Measurements from ENCODE around the gene HS3ST6.
"Not testable (repeated sequence)": the region's sequence is repeated elsewhere in the genome, so short reads cannot be mapped to it uniquely, and the experiment has no call there.

The HS3ST6 gene

DNA sequence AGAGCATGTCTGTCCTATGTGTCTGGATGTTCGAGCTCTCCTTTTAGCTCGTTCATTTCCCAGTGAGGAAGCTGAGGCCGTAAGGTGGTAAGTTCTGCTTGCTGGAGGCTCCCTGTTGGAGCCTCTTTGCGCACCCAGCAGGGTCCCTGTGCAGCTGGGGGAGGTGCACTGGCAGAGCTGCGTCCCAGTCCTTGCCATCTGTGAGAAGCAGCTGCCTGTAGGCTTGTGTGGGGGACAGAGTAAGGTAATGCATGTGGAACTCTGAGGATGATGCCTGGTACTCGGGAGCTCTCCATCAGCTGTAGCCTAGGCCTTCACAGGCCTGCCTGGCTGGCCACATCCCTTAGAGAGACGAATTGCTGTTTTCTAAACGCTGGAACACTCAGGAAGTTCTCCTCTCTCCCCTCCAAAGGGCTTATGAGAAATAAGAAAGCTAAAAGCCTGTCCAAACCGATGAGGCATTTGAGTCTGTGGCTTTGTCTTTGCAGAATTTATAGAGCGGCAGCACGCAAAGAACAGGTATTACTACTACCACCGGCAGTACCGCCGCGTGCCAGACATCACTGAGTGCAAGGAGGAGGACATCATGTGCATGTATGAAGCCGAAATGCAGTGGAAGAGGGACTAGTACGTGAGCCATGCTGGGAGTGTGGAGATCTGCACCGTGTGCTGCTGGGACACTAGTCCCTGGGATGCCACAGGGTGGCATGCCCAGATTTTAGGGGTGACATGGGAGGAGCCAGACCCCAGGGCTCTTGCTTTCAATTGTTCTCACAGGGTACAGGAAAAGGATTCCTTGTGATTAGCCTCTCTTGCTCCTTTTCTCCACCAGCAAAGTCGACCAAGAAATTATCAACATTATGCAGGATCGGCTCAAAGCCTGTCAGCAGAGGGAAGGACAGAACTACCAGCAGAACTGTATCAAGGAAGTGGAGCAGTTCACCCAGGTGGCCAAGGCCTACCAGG, 42.7 kb upstream of the HS3ST6 start:
- peak overlapping the region; percentile 13 for H3K27ac ChIP-seq (ENCODE audit: insufficient read depth, low read length, poor library complexity, severe bottlenecking)
- no peak overlapping the region for H3K4me3 ChIP-seq (ENCODE audit: insufficient read depth, low read depth, low read length, poor library complexity, severe bottlenecking)
- peaks cover 49% of the 10 kb centered on the region for H3K4me1 ChIP-seq (ENCODE audit: control insufficient read depth, insufficient read depth, low read length, poor library complexity, severe bottlenecking)
- H3K27me3 ChIP-seq (replicated peaks; ENCODE audit: control insufficient read depth, insufficient read depth, low read length, poor library complexity, severe bottlenecking): no peaks in the 10 kb centered on the region
- H3K9me3 ChIP-seq (ENCODE audit: control insufficient read depth, low read length): no peaks in the 10 kb centered on the region
- no peak for DNase-seq
- H3K36me3 ChIP-seq (ENCODE audit: control insufficient read depth, insufficient read depth, low read length): peaks cover 15% of the 10 kb centered on the region

DNA sequence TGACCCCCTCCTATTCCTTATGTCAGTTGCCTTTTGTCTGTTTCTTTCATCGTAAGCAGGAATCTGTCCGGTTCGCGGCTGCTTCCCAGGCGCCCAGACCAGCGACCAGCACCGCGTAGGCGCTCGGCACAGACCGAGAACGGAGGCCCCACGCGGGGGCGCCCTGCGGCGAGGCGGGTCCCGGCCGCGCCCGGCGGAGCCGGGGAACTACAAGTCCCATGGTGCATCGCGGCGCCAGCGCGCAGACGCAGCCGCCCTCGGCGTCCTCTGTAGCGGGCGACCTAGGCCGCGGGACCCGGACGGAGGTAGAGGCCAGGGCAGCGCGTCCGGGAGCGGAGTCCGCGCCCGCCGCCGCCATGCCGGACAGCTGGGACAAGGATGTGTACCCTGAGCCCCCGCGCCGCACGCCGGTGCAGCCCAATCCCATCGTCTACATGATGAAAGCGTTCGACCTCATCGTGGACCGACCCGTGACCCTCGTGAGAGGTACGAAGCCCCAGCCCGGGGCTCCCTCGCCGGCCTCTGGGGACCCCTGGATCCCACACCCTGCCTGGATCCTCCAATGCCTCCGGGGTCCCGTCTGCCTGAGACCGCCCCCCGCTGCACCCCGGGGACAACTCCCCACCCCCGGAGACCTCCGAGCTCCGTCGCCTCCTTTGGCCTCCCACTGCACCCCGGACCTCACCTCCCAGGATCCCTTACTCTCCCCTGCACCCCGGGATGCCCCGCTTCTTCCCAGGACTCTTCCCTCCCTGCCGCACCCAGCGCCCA, 41.2 kb upstream of the HS3ST6 start, which contains the start of gene NDUFB10:
TSS of gene NDUFB10 (plus strand) at position 270 of the 771 bp plus-strand sequence. CDS start at position 357, 87 bp downstream.
- no peaks in the 10 kb centered on the region for H3K9me3 ChIP-seq (ENCODE audit: control insufficient read depth, low read length)
- peak; percentile 78 to 86 (median 80) for DNase-seq
- H3K36me3 ChIP-seq (ENCODE audit: control insufficient read depth, insufficient read depth, low read length): peaks cover 15% of the 10 kb centered on the region
- H3K4me1 ChIP-seq (ENCODE audit: control insufficient read depth, insufficient read depth, low read length, poor library complexity, severe bottlenecking): peaks cover 42% of the 10 kb centered on the region
- H3K4me3 ChIP-seq (ENCODE audit: insufficient read depth, low read depth, low read length, poor library complexity, severe bottlenecking): peak within 1 kb of the TSS; percentile 76
- peak within 1 kb of the TSS; percentile 74 for H3K27ac ChIP-seq (ENCODE audit: insufficient read depth, low read length, poor library complexity, severe bottlenecking)
- no peaks in the 10 kb centered on the region for H3K27me3 ChIP-seq (replicated peaks; ENCODE audit: control insufficient read depth, insufficient read depth, low read length, poor library complexity, severe bottlenecking)

DNA sequence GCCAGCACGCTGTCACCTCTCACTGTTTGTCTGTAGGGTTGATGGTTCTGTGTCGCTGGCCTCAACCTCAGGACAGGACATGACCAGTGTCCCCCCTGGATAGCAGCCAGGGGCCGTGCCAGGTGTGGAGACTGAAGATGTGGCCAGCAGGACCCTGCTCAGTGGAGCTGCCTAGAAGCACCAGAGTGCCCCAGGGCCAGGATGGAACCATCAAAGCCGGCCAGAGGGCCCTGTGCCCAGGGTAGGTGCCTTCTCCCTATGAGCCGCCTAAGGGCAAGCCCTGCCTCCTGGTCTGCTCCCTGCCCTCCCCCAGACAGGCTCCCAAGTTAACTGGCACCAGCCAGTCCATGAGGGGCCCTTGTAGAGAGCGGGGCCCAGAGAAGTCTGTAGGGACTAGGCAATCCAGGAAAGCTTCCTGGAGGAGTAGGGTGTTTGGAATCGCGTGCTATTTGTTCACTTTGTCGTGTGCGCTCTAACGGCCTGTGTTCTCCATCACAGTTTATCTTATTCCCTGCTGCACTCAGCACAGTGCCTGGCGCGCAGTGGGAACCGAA, 40.6 kb upstream of the HS3ST6 start:
- no peaks in the 10 kb centered on the region for H3K27me3 ChIP-seq (replicated peaks; ENCODE audit: control insufficient read depth, insufficient read depth, low read length, poor library complexity, severe bottlenecking)
- DNase-seq: no peak
- H3K9me3 ChIP-seq (ENCODE audit: control insufficient read depth, low read length): no peaks in the 10 kb centered on the region
- no peak overlapping the region for H3K27ac ChIP-seq (ENCODE audit: insufficient read depth, low read length, poor library complexity, severe bottlenecking)
- peak overlapping the region; percentile 76 for H3K4me3 ChIP-seq (ENCODE audit: insufficient read depth, low read depth, low read length, poor library complexity, severe bottlenecking)
- H3K4me1 ChIP-seq (ENCODE audit: control insufficient read depth, insufficient read depth, low read length, poor library complexity, severe bottlenecking): peaks cover 37% of the 10 kb centered on the region
- peaks cover 15% of the 10 kb centered on the region for H3K36me3 ChIP-seq (ENCODE audit: control insufficient read depth, insufficient read depth, low read length)

DNA sequence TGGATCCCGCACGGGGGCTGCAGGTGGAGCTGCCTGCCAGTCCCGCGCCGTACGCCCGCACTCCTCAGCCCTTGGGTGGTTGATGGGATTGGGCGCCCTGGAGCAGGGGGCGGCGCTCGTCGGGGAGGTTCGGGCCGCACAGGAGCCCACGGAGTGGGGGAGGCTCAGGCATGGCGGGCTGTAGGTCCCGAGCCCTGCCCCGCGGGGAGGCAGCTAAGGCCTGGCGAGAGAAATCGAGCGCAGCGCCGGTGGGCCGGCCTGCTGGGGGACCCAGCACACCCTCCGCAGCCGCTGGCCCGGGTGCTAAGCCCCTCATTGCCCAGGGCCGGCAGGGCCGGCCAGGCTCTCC, 39.9 kb upstream of the HS3ST6 start:
- Histone ChIP-seq H3K36me3 (ENCODE audit: control insufficient read depth, insufficient read depth, low read length) (peaks cover 13% of the 10 kb centered on the region), H3K4me1 (ENCODE audit: control insufficient read depth, insufficient read depth, low read length, poor library complexity, severe bottlenecking) (peaks cover 31% of the 10 kb centered on the region)
- not testable (repeated sequence) for H3K27me3 ChIP-seq (replicated peaks; ENCODE audit: control insufficient read depth, insufficient read depth, low read length, poor library complexity, severe bottlenecking); DNase-seq; H3K27ac ChIP-seq (ENCODE audit: insufficient read depth, low read length, poor library complexity, severe bottlenecking); H3K9me3 ChIP-seq (ENCODE audit: control insufficient read depth, low read length); H3K4me3 ChIP-seq (ENCODE audit: insufficient read depth, low read depth, low read length, poor library complexity, severe bottlenecking)

DNA sequence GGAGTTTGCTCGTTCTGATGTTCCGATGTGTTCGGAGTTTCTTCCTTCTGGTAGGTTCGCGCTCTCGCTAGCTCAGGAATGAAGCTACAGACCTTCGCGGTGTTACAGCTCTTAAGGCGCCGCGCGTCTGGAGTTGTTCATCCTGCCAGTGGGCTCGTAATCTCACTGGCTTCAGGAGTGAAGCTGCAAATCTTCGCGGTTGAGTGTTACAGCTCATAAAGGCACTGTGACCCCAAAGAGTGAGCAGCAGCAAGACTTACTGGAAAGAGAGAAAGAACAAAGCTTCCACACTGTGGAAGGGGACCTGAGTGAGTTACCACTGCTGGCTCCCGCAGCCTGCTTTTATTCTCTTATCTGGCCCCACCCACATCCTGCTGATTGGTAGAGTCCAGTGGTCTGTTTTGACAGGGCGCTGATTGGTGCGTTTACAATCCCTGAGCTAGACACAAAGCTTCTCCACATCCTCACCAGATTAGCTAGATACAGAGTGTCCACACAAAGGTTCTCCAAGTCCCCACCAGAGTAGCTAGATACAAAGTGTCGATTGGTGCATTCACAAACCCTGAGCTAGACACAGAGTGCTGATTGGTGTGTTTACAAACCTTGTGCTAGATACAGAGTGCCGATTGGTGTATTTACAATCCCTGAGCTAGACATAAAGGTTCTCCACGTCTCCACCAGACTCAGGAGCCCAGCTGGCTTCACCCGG, 39.4 kb upstream of the HS3ST6 start:
- not testable (repeated sequence) for H3K27me3 ChIP-seq (replicated peaks; ENCODE audit: control insufficient read depth, insufficient read depth, low read length, poor library complexity, severe bottlenecking); H3K36me3 ChIP-seq (ENCODE audit: control insufficient read depth, insufficient read depth, low read length)

DNA sequence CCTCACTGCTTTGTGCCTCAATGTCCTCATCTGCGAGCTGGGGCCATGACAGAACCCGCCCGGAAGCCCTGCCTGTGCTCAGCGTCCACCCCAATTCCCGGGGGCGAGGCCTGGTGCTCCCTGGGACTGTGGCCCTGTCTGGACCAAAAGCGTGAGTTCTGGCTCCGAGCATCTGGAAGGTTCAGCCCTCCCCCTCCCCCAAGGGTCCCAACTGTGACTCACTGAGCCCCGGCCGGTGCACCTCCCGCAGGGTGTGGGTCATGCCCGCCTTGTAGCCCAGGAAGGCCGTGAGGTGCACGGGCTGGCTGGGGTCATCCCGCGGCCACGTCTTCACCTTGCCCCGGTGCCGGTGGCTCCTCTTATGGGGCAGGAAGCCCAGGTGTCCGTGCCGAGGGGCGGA, 35.5 kb upstream of the HS3ST6 start:
- H3K27me3 ChIP-seq (replicated peaks; ENCODE audit: control insufficient read depth, insufficient read depth, low read length, poor library complexity, severe bottlenecking): no peaks in the 10 kb centered on the region
- DNase-seq: no peak
- H3K36me3 ChIP-seq (ENCODE audit: control insufficient read depth, insufficient read depth, low read length): no peaks in the 10 kb centered on the region
- no peak overlapping the region for H3K27ac ChIP-seq (ENCODE audit: insufficient read depth, low read length, poor library complexity, severe bottlenecking)
- H3K4me1 ChIP-seq (ENCODE audit: control insufficient read depth, insufficient read depth, low read length, poor library complexity, severe bottlenecking): peaks cover under 1% of the 10 kb centered on the region
- H3K9me3 ChIP-seq (ENCODE audit: control insufficient read depth, low read length): no peaks in the 10 kb centered on the region
- no peak overlapping the region for H3K4me3 ChIP-seq (ENCODE audit: insufficient read depth, low read depth, low read length, poor library complexity, severe bottlenecking)

More for the DNA sequence above, 39.4 kb upstream of the HS3ST6 start:
- not testable (repeated sequence) for H3K27ac ChIP-seq (ENCODE audit: insufficient read depth, low read length, poor library complexity, severe bottlenecking); H3K9me3 ChIP-seq (ENCODE audit: control insufficient read depth, low read length); DNase-seq; H3K4me3 ChIP-seq (ENCODE audit: insufficient read depth, low read depth, low read length, poor library complexity, severe bottlenecking)
- peaks cover 26% of the 10 kb centered on the region for H3K4me1 ChIP-seq (ENCODE audit: control insufficient read depth, insufficient read depth, low read length, poor library complexity, severe bottlenecking)

DNA sequence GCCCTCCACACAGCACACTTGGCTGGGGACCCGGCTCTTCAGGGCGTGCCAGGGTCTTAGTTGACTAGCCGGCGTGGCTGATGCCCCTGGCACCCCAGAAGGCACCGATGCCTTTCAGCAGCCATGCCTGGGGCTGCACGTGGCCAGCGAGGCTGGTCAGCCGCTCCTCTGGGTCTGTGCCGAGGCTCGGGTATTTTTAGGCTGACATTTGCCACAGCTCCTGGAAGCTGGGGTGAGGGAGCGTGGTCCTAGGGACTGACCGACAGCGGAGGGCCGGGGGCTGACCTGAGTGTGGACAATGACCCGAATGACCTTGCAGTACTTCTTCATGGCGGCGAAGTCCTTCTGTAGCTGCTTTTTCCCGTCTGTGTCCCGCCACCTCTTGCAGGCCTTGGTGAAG, 32.3 kb upstream of the HS3ST6 start:
- H3K27ac ChIP-seq (ENCODE audit: insufficient read depth, low read length, poor library complexity, severe bottlenecking): no peak overlapping the region
- no peaks in the 10 kb centered on the region for H3K4me1 ChIP-seq (ENCODE audit: control insufficient read depth, insufficient read depth, low read length, poor library complexity, severe bottlenecking)
- H3K4me3 ChIP-seq (ENCODE audit: insufficient read depth, low read depth, low read length, poor library complexity, severe bottlenecking): no peak overlapping the region
- H3K27me3 ChIP-seq (replicated peaks; ENCODE audit: control insufficient read depth, insufficient read depth, low read length, poor library complexity, severe bottlenecking): no peaks in the 10 kb centered on the region
- no peak for DNase-seq
- H3K36me3 ChIP-seq (ENCODE audit: control insufficient read depth, insufficient read depth, low read length): no peaks in the 10 kb centered on the region
- H3K9me3 ChIP-seq (ENCODE audit: control insufficient read depth, low read length): no peaks in the 10 kb centered on the region

DNA sequence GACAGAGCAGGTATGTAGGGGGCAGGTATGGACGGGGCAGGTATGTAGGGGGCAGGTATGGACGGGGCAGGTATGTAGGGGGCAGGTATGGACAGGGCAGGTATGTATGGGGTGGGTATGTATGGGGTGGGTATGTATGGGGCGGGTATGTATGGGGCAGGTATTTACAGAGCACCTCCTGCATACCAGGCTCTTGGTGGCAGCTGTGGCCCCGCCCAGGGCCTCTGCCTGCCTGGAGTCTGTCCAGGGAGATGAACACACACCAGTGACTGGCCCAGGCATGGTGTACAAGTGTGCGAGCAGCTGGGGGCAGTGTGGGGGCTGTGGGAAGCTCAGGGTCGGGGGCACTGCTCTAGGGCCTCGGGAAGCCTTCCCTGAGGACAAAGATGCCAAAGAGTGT, 31.8 kb upstream of the HS3ST6 start:
- Histone ChIP-seq H3K27ac (ENCODE audit: insufficient read depth, low read length, poor library complexity, severe bottlenecking) (no peak overlapping the region), H3K27me3 (replicated peaks; ENCODE audit: control insufficient read depth, insufficient read depth, low read length, poor library complexity, severe bottlenecking) (no peaks in the 10 kb centered on the region), H3K4me1 (ENCODE audit: control insufficient read depth, insufficient read depth, low read length, poor library complexity, severe bottlenecking) (no peaks in the 10 kb centered on the region), H3K4me3 (ENCODE audit: insufficient read depth, low read depth, low read length, poor library complexity, severe bottlenecking) (no peak overlapping the region), H3K9me3 (ENCODE audit: control insufficient read depth, low read length) (no peaks in the 10 kb centered on the region), H3K36me3 (ENCODE audit: control insufficient read depth, insufficient read depth, low read length) (no peaks in the 10 kb centered on the region)
- DNase-seq: no peak

DNA sequence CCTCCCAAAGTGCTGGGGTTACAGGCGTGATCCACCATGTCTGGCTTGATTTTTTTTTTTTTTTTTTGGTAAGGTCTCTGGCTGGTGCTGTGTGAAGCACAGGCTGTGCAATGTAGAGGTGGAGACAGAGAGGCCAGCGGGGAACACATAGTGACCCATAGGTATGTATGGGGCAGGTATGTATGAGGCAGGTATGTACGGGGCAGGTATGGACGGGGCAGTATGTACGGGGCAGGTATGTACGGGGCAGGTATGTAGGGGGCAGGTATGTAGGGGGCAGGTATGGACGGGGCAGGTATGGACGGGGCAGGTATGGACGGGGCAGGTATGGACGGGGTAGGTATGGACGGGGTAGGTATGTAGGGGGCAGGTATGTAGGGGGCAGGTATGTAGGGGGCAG, 31.3 kb upstream of the HS3ST6 start:
- H3K27ac ChIP-seq (ENCODE audit: insufficient read depth, low read length, poor library complexity, severe bottlenecking): no peak overlapping the region
- no peaks in the 10 kb centered on the region for H3K4me1 ChIP-seq (ENCODE audit: control insufficient read depth, insufficient read depth, low read length, poor library complexity, severe bottlenecking)
- H3K9me3 ChIP-seq (ENCODE audit: control insufficient read depth, low read length): no peaks in the 10 kb centered on the region
- H3K27me3 ChIP-seq (replicated peaks; ENCODE audit: control insufficient read depth, insufficient read depth, low read length, poor library complexity, severe bottlenecking): no peaks in the 10 kb centered on the region
- H3K36me3 ChIP-seq (ENCODE audit: control insufficient read depth, insufficient read depth, low read length): no peaks in the 10 kb centered on the region
- no peak for DNase-seq
- no peak overlapping the region for H3K4me3 ChIP-seq (ENCODE audit: insufficient read depth, low read depth, low read length, poor library complexity, severe bottlenecking)

Measured in effector memory CD4-positive, alpha-beta T cell (primary cell).